GM12872 (cell line): Measurements from ENCODE around the gene RNASE7.

Experiments
- CTCF ChIP-seq: IDR thresholded peaks from 3 replicates; pipeline ENCODE4 v1.5.1; 2011; ENCODE audit warnings: low read depth, mild to moderate bottlenecking, low read length, moderate library complexity; ENCODE audit not compliant: insufficient read depth

The RNASE7 gene

GRCh38 chr14:21072031-21072473 lies 29.9 kb downstream of the RNASE7 start:
- no peak for TF ChIP-seq CTCF

- TF ChIP-seq CTCF = no peak
These were observed 30.7 kb downstream of the RNASE7 start for GRCh38 chr14:21072781-21073339.

- TF ChIP-seq CTCF = no peak
These were observed 31.8 kb downstream of the RNASE7 start for GRCh38 chr14:21073921-21074320.

- no peak for TF ChIP-seq CTCF
These were observed 32.5 kb downstream of the RNASE7 start for GRCh38 chr14:21074398-21075272.

GRCh38 chr14:21075719-21076437 lies 33.7 kb downstream of the RNASE7 start:
- TF ChIP-seq CTCF = no peak

GRCh38 chr14:21077672-21078071 lies 35.5 kb downstream of the RNASE7 start:
- no peak for TF ChIP-seq CTCF

GRCh38 chr14:21078287-21078686 lies 36.1 kb downstream of the RNASE7 start:
- no peak for TF ChIP-seq CTCF
